Left lung (tissue), 10 donors: ENCODE data around the gene MED13. TPM values are rescaled to one million over a fixed set of nuclear protein-coding genes. Genes with fewer than 3 reads are reported as not detected.

ENCODE experiments used
- ATAC-seq: fragments of 200-7000 bp; cut with Tn5 transposase; one replicate; pipeline ENCODE4 v1.9.1; 2020; ENCODE audit warnings: moderate library complexity
- DNase-seq, 4 donors: peaks; one replicate each; pipeline ENCODE4 v3.0.0-alpha.2; 2013 to 2020
- H3K27ac ChIP-seq, 2 donors: fragments of 200-600 bp; sonication (generic) in 1 of 2; one replicate each; pipeline versions ENCODE4 v1.5.0 to v1.8.0; 2020 to 2021
- H3K27me3 ChIP-seq, 2 donors: fragments of 200-600 bp; sonication (generic) in 1 of 2; one replicate each; pipeline versions ENCODE4 v1.5.0 to v1.8.0; 2020 to 2021
- H3K36me3 ChIP-seq, 2 donors: fragments of 200-600 bp; sonication (generic) in 1 of 2; one replicate each; pipeline versions ENCODE4 v1.5.0 to v1.8.0; 2020 to 2021
- H3K4me1 ChIP-seq, 2 donors: fragments of 200-600 bp; one replicate each; pipeline ENCODE4 v1.8.0; 2021
- H3K4me3 ChIP-seq, 2 donors: fragments of 200-600 bp; sonication (generic) in 1 of 2; one replicate each; pipeline versions ENCODE4 v1.5.0 to v1.8.0; 2020 to 2021; ENCODE audit warnings: mild to moderate bottlenecking in 1 of 2
- H3K9me3 ChIP-seq, 2 donors: fragments of 200-600 bp; sonication (generic) in 1 of 2; one replicate each; pipeline versions ENCODE4 v1.5.0 to v1.8.0; 2020 to 2021
- intact Hi-C, 2 donors: fragments of 100-400 bp; cut with DNase I; formaldehyde crosslinking; loops; one replicate each; pipeline versions ENCODE4 v1.11.2 to v1.14.2; 2022
- polyA plus RNA-seq, 6 donors: library from polyadenylated mRNA; unstranded; fragments of 120-200 nt; gene quantifications; one replicate each; pipeline ENCODE4 v1.2.1, GENCODE V29; 2013; ENCODE audit not compliant: insufficient read length in 6 of 6
- total RNA-seq, 2 donors: library from RNA; stranded (reverse); fragmentation: NEBNext Ultra II Directional; extraction: Animal tissue kit (Norgen Biotek cat#: 25700); gene quantifications; one replicate each; pipeline ENCODE4 v1.2.1, GENCODE V29; 2021
- TF ChIP-seq, protein P1 (sequence below), 2 donors: fragments of 200-600 bp; sonication (generic) in 1 of 2; IDR thresholded peaks; one replicate each; pipeline versions ENCODE4 v1.5.0 to v1.8.0; 2021; ENCODE audit warnings: antibody characterized with exemption in 2 of 2
- donor health status: DM: no; HTN: yes; CAD: no.
- donor health status: DM: no; HTN: no; CAD: no.

MED13 gene
- total and polyA plus RNA-seq, 8 donors: 51.1 to 65.1 (median 53.5) TPM

- Histone ChIP-seq H3K36me3 (peaks cover 0 to 46% of the 10 kb centered on the region in 2 donors), H3K27ac (no peak overlapping the region), H3K27me3 (no peaks in the 10 kb centered on the region), H3K4me1 (peaks cover 14 to 51% of the 10 kb centered on the region in 2 donors), H3K9me3 (no peaks in the 10 kb centered on the region), H3K4me3 (no peak overlapping the region)
- TF ChIP-seq, protein P1, sequence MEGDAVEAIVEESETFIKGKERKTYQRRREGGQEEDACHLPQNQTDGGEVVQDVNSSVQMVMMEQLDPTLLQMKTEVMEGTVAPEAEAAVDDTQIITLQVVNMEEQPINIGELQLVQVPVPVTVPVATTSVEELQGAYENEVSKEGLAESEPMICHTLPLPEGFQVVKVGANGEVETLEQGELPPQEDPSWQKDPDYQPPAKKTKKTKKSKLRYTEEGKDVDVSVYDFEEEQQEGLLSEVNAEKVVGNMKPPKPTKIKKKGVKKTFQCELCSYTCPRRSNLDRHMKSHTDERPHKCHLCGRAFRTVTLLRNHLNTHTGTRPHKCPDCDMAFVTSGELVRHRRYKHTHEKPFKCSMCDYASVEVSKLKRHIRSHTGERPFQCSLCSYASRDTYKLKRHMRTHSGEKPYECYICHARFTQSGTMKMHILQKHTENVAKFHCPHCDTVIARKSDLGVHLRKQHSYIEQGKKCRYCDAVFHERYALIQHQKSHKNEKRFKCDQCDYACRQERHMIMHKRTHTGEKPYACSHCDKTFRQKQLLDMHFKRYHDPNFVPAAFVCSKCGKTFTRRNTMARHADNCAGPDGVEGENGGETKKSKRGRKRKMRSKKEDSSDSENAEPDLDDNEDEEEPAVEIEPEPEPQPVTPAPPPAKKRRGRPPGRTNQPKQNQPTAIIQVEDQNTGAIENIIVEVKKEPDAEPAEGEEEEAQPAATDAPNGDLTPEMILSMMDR (IDR thresholded peaks at IDR 0.05): no peak
- intact Hi-C loops: no loop called here
- DNase-seq (no peak), ATAC-seq (no peak)
These were observed 7.4 kb downstream of the MED13 start for GRCh38 chr17:62057696-62058095.

DNA sequence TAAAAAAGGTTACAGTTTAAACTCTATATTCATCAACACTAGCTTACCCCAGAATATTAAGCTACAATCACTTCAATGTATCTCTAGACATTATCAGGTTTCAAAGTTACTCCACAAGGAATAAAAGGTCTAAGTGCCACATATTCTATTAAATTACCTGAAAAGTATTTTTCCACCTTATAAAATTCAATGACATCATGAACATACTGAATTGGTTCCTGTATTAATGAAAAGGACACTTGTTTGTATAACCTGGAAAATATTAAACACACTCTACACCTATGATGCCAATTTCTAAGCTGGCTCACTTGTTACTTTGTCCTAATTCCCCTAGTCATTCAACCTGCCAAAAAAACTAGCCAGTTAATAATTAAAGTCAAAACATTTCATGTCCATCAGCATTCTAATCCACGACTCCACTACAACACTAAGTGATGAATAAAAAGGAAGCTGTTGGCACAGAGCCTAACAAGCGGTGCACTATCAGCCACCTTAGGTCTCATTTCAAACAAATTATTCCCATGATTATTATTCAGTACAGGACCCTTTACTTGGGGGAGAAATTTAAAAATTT lies 12.2 kb downstream of the MED13 start:
- no peaks in the 10 kb centered on the region for H3K27me3 ChIP-seq
- no peak for ATAC-seq
- DNase-seq: no peak
- peaks cover 0 to 40% of the 10 kb centered on the region in 2 donors for H3K4me1 ChIP-seq
- no peak overlapping the region for H3K27ac ChIP-seq
- H3K4me3 ChIP-seq: no peak overlapping the region
- peaks cover 0 to 68% of the 10 kb centered on the region in 2 donors for H3K36me3 ChIP-seq
- intact Hi-C loops: no loop called here
- no peaks in the 10 kb centered on the region for H3K9me3 ChIP-seq
- TF ChIP-seq, protein P1 (IDR thresholded peaks at IDR 0.05): no peak

- intact Hi-C loops: no loop called here
- H3K9me3 ChIP-seq: no peaks in the 10 kb centered on the region
- peaks cover 0 to 29% of the 10 kb centered on the region in 2 donors for H3K4me1 ChIP-seq
- no peak for DNase-seq
- H3K27me3 ChIP-seq: no peaks in the 10 kb centered on the region
- no peak overlapping the region for H3K4me3 ChIP-seq
- TF ChIP-seq, protein P1 (IDR thresholded peaks at IDR 0.05): no peak
- H3K36me3 ChIP-seq: peaks cover 0 to 78% of the 10 kb centered on the region in 2 donors
- no peak for ATAC-seq
- no peak overlapping the region for H3K27ac ChIP-seq
These were observed 14.0 kb downstream of the MED13 start for GRCh38 chr17:62051053-62051452.

DNA sequence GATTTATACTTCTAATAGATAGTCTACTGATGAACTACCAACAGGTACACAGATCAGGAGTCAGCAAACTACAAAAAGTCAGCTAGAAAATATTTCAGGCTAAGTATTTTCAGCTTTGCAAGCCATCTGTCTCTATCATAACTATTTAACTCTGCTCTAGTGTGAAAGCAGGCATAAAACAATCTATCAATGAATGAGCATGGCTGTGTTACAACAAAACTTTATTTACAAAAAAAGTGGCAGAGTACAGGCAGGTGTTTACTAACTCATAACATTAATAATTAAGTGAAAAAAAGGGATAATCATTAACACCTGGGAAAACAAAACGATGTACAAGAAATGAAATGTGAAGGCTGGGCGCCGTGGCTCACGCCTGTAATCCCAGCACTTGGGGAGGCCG lies 15.8 kb downstream of the MED13 start:
- DNase-seq (no peak), ATAC-seq (no peak)
- Histone ChIP-seq H3K4me1 (peaks cover 0 to 25% of the 10 kb centered on the region in 2 donors), H3K4me3 (no peak overlapping the region), H3K27me3 (no peaks in the 10 kb centered on the region), H3K27ac (no peak overlapping the region), H3K36me3 (peaks cover 0 to 82% of the 10 kb centered on the region in 2 donors), H3K9me3 (no peaks in the 10 kb centered on the region)
- TF ChIP-seq, protein P1 (IDR thresholded peaks at IDR 0.05): no peak
- intact Hi-C loops: no loop called here

DNA sequence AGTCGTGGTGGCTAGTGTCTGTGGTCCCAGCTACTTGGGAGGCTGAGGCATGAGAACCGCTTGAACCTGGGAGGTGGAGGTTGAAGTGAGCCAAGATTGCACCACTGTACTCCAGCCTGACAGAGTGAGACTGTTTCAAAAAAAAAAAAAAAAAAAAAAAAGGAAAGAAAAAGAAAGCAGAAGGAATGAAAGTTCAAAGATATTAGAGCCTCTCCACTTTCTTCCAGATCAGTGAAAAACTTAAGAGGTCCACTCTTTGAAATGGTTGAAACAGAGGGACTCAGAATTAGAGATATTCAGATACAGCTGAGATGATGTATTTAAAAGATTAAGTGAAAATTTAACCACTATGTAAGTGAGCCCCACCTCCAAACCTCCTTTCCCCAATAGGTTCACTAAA lies 16.8 kb downstream of the MED13 start:
- Histone ChIP-seq H3K4me3 (no peak overlapping the region), H3K27me3 (no peaks in the 10 kb centered on the region), H3K9me3 (no peaks in the 10 kb centered on the region), H3K4me1 (peaks cover 0 to 32% of the 10 kb centered on the region in 2 donors), H3K27ac (no peak overlapping the region), H3K36me3 (peaks cover 0 to 92% of the 10 kb centered on the region in 2 donors)
- intact Hi-C loops: no loop called here
- no peak for ATAC-seq
- TF ChIP-seq, protein P1 (IDR thresholded peaks at IDR 0.05): no peak
- DNase-seq: no peak
